Keratinocyte (primary cell): ENCODE data around the gene LEMD1.

ENCODE experiments used
- CTCF ChIP-seq, 3 experiments: IDR thresholded peaks in 1 of 3; conservative IDR thresholded peaks in 1 of 3; optimal IDR thresholded peaks in 1 of 3; 2 replicates in 2 of 3; 3 replicates in 1 of 3; pipeline versions ENCODE3 to v1.5.1; 2011; ENCODE audit warnings: low read length in 3 of 3, mild to moderate bottlenecking in 3 of 3, moderate library complexity in 2 of 3, control low read depth in 1 of 3, inconsistent platforms in 1 of 3; ENCODE audit not compliant: insufficient read depth in 2 of 3; ENCODE audit errors: extremely low read depth in 1 of 3
- EZH2 ChIP-seq: IDR thresholded peaks from one replicate; pipeline ENCODE4 v1.6.1; 2012; ENCODE audit warnings: inconsistent platforms, mild to moderate bottlenecking, low read length, moderate library complexity

DNA sequence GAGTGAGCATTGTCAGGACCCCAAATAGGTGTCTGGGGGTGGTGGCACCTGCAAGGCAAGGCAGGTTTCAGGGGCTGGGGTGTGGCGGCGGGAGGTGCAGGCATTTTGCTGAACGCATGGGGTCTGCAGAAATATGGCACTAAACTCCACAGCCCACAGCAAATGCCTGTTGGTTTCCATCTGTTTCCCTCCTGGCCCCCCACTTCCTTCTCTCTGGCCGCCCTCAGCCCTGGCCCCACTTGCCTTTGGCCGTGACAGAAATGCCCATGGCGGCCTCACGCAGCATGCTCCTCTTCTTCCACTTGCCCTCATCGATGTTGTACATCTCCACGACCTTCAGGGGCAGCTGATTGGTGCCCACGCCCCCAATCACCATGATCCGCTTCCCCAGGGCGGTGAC, 78.9 kb downstream of the LEMD1 start:
- TF ChIP-seq CTCF (optimal IDR thresholded peaks at IDR 0.05 in 1 of 3, IDR thresholded peaks at IDR 0.05 in 1 of 3, conservative IDR thresholded peaks at IDR 0.05 in 1 of 3; ENCODE audit: extremely low read depth in 1 of 3, insufficient read depth in 2 of 3, low read length in 3 of 3) (no peak), EZH2 (no peak)
